ENCODE measurements around the gene MDM2.
A peak's percentile ranks its signal among the peaks of the same experiment; 100 is the strongest.
"Not testable (repeated sequence)": the region's sequence is repeated elsewhere in the genome, so short reads cannot be mapped to it uniquely, and the experiment has no call there.

The MDM2 gene

GRCh38 chr12:68806488-68807237, 1.3 kb upstream of the MDM2 start:
- DNase-seq (ENCODE audit: low spot score) = no peak

DNA sequence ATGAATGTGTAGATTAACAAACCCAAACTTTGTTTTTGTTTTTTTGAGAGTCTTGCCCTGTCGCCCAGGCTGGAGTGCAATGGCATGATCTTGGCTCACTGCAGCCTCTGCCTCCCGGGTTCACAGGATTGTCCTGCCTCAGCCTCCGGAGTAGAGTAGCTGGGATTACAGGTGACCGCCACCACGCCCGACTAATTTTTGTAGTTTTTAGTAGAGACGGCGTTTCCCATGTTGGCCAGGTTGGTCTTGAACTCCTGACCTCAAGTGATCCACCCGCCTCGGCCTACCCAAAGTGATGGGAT, 752 bp upstream of the MDM2 start:
- not testable (repeated sequence) for DNase-seq (ENCODE audit: low spot score)

DNA sequence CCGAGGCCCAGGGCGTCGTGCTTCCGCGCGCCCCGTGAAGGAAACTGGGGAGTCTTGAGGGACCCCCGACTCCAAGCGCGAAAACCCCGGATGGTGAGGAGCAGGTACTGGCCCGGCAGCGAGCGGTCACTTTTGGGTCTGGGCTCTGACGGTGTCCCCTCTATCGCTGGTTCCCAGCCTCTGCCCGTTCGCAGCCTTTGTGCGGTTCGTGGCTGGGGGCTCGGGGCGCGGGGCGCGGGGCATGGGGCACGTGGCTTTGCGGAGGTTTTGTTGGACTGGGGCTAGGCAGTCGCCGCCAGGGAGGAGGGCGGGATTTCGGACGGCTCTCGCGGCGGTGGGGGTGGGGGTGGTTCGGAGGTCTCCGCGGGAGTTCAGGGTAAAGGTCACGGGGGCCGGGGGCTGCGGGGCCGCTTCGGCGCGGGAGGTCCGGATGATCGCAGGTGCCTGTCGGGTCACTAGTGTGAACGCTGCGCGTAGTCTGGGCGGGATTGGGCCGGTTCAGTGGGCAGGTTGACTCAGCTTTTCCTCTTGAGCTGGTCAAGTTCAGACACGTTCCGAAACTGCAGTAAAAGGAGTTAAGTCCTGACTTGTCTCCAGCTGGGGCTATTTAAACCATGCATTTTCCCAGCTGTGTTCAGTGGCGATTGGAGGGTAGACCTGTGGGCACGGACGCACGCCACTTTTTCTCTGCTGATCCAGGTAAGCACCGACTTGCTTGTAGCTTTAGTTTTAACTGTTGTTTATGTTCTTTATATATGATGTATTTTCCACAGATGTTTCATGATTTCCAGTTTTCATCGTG, 612 bp downstream of the MDM2 start:
- DNase-seq (ENCODE audit: low spot score) = peak; percentile 84

- no peak for DNase-seq (ENCODE audit: low spot score)
Observed at GRCh38 chr12:68809190-68810026, 1.4 kb downstream of the MDM2 start.

DNA sequence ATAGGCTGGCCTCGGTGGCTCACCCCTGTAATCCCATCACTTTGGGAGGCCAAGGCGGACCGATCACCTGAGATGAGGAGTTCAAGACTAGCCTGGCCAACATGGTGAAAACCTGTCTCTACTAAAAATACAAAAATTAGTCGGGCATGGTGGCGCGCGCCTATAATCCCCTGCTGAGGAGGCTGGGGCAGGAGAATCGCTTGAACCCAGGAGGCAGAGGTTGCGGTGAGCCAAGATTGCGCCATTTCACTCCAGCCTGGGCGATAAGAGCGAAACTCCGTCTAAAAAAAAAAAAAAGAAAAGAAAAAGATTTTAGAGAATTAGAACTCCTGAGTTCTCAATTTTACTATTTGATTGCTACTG, 2.0 kb downstream of the MDM2 start:
- not testable (repeated sequence) for DNase-seq (ENCODE audit: low spot score)

DNA sequence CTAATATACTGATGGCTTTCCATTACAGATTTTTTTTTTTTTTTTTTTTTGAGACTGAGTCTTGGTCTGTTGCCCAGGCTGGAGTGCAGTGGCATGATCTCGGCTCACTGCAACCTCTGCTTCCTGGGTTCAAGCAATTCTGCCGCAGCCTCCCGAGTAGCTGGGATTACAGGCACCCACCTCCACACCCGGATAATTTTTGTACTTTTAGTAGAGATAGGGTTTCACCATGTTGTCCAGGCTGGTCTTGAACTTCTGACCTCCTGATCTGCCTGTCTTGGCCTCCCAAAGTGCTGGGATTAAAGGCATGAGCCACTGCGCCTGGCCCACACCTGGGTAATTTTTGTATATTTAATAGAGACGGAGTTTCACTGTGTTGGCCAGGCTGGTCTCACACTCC, 3.6 kb downstream of the MDM2 start:
- not testable (repeated sequence) for DNase-seq (ENCODE audit: low spot score)

DNA sequence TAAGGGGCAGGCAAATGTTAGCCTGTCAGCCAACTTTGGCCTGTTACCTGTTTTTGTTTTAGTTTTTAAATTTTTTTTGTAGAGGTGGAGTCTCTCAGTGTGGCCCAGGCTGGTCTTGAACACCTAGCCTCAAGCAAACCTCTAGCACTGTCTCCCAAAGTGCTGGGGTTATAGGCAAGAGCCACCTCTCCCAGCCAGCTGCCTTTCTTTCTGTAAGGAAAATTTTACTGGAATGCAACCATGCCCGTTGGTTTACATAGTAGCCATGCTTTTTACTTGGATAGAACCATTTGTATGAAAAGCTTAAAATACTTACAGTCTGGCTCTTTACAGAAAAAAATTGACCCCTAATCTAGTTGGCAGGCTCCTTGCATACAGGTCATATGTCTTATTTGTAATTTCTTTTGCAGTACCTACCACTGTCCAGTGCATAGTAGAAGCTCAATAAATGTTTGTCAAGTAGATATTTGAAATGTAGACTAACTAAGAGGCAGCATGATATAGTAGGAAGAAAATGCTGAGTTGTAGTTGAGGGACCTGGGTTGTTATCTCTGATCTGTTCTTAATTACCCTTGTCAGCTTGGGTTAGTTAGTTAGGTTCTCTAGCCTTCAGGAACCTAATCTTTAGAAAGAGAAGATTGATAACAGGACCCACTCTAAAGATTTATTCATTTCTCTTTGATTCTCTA, 4.7 kb downstream of the MDM2 start:
- DNase-seq (ENCODE audit: low spot score) = no peak

GRCh38 chr12:68813242-68813593, 5.2 kb downstream of the MDM2 start:
- no peak for DNase-seq (ENCODE audit: low spot score)

- DNase-seq (ENCODE audit: low spot score) = no peak
Observed at GRCh38 chr12:68814490-68815231, 6.7 kb downstream of the MDM2 start.

DNA sequence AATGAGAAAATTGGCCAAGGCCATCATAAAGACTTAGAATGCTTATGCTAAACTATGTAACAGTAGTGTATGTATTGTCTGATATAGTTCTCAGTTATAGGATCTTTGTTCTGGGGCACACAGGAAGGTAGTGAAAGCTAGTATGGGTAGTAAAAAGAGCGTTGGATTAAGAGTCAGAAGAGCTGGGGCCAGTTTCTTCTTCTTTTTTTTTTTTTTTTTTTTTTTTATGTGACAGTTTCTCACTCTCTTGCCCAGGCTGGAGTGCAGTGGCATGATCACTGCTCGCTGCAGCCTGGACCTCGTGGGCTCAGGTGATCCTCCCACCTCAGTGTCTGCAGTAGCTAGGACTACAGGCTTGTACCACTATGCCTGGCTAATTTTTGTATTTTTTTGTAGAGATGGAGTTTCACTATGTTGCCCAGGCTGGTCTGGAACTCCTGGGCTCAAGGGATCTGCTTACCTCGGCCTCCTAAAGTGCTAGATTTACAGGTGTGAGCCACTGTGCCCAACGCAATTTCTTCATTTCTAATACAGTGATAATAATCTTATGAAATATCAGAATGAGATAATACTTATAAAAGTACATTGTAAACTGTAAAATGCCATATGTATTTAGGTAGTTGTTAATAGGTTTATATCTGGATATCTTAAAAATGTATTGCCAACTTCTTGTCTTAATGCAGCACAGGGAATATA, 7.4 kb downstream of the MDM2 start:
- DNase-seq (ENCODE audit: low spot score) = no peak

DNA sequence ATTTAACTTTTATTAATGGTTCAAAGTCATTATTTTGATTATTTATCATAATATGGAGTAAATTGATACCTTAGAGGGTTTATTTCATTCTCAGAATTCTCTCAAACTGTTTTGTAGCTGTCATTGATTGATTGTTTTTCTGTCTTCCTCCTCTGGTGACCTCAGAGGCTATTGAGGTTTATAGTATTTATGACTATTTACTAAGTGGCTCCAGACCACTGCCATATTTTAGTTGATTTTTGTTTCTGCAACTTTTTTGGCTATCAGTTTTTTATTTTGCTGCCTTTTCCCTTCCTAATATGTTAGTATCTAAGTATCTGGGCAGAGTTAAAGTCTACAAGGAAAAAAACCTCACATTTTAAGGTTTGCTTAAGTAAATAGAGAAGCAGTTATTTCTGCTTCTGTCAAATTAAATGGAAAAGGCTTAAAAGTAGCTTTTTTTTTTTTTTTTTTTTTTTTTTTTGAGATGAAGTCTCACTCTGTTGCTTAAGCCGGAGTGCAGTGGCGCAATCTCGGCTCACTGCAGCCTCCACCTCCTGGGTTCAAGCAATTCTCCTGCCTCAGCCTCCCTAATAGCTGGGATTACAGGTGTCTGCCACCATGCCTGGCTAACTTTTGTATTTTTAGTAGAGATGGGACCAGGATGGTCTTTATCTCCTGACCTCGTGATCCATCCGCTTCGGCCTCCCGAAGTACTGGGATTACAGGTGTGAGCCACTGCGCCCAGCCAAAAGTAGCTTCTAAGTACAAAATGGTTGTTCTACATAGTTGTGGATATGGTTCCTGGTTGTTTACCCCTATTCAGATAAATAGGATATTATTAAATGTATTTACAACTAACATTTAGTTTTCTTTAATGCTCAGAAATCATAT, 8.2 kb downstream of the MDM2 start:
- DNase-seq (ENCODE audit: low spot score) = no peak

- not testable (repeated sequence) for DNase-seq (ENCODE audit: low spot score)
Observed at GRCh38 chr12:68819481-68819880, 11.5 kb downstream of the MDM2 start.

DNA sequence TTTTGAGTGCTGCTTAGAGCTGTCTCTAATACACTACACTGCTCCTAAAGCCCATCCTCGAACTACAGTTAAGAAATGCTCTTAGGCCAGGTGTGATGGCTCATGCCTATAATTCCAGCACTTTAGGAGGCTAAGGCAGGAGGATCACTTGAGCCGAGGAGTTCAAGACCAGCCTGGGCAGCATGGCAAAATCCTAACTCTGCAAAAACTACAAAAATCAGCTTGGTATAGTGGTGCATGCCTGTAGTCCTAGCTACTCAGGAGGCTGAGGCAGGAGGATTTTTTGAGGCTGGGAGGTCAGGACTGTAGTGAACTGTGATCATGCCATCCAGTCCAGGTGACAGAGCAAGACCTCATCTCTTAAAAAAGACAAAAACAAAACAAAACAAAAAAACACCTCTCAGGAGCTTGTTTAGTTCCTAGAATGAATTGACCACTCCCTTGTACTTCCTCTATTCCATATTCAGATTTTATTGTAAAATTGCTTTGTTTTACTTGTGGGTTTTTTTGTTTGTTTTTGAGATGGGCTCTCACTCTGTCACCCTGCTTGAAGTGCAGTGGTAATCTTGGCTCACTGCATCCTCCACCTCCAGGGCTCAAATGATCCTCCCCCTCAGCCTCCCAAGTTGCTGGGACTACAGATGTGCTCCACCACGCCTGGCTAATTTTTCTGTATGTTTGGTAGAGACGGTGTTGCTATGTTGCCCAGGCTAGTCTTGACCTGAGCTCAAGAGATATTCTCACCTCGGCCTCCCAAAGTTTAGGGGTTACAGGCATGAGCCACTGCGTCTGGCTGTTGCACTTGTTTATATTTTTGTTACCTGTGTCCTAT, 13.6 kb downstream of the MDM2 start:
- DNase-seq (ENCODE audit: low spot score) = no peak

DNA sequence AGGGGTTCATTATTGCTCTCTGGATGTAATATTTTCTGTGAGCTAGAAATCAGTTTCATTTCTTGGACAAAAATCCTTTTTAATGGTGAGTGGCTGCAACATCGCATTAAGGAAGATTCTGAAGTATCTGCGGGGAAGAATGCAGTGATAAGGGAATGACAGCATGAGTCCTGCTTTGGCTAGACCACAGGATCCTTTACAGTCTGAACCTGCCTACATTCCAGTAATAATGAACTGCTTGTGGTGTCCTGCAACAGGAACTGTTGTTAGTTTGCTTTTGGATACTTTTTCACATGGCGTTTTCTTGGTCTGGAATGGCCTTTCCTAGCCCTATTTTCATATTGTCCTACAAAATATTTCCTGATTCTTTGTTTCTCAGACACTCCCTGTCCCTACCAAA, 15.7 kb downstream of the MDM2 start:
- DNase-seq (ENCODE audit: low spot score) = peak; percentile 9

- DNase-seq (ENCODE audit: low spot score) = no peak
Observed at GRCh38 chr12:68824131-68824530, 16.2 kb downstream of the MDM2 start.

GRCh38 chr12:68824597-68825250, 16.7 kb downstream of the MDM2 start:
- no peak for DNase-seq (ENCODE audit: low spot score)

GRCh38 chr12:68825569-68826217, 17.7 kb downstream of the MDM2 start:
- DNase-seq (ENCODE audit: low spot score) = no peak
